HEK293T (cell line): ENCODE results near the gene AAR2.

Experiments
- ARNT ChIP-seq: fragments of 450-650 bp; IDR thresholded peaks from 2 replicates; pipeline ENCODE4 v1.6.1; 2017; ENCODE audit warnings: mild to moderate bottlenecking
- FOXM1 ChIP-seq: fragments of 450-650 bp; IDR thresholded peaks from 2 replicates; pipeline ENCODE4 v1.6.1; 2017; ENCODE audit warnings: mild to moderate bottlenecking, borderline replicate concordance
- NFRKB ChIP-seq: fragments of 450-650 bp; IDR thresholded peaks from 2 replicates; pipeline ENCODE4 v1.6.1; 2016; ENCODE audit warnings: mild to moderate bottlenecking, moderate library complexity

DNA sequence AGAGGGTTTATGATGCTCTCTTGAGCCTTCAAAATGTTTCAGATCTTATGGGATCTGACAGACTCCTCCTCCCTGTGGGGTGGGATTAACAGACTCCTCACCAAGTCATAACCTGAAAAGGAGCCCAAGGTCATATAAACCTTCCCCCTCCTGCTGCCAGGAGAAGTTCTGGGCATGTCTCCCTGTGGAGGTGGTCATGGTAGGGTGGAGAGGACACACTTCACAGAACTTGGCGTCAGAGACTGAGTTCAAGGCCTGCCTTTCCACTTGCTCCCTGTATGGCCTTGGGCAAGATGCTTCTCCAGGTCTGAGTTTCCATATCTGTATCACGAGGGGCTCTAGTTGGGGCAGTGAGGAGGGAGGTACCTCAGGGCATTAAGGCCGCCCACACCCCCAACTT lies 32.4 kb upstream of the AAR2 start:
- TF ChIP-seq FOXM1 (no peak), ARNT (no peak), NFRKB (no peak)
